Measurements from ENCODE around the gene PEX14. TPM values are rescaled to one million over a fixed set of nuclear protein-coding genes. Genes with fewer than 3 reads are reported as not detected.
A peak's percentile ranks its signal among the peaks of the same experiment; 100 is the strongest.

The PEX14 gene
- total and polyA plus RNA-seq, 9 of the 15 experiments (the other 6 are each of a cell fraction or from before 2014, with no cell fraction given), result 2.6 to 45.7 (median 22.7) TPM

- H3K4me3 ChIP-seq, result no peak overlapping the region
- H3K27ac ChIP-seq (ENCODE audit: extremely low read depth, low read depth, low read length), result no peak overlapping the region
- DNase-seq (ENCODE audit: extremely low read depth in 1 of 4, low spot score in 3 of 4), result no peak
- no peaks in the 10 kb centered on the region for H3K9me1 ChIP-seq (ENCODE audit: control insufficient read depth, insufficient read depth, low read length)
- H3K4me1 ChIP-seq (replicated peaks in 1 of 2; ENCODE audit: control insufficient read depth in 2 of 2, insufficient read depth in 2 of 2, low read length in 2 of 2), result peaks cover 0 to 54% of the 10 kb centered on the region in 2 experiments; a peak in 2 of 5 replicates
- H3K9me3 ChIP-seq (replicated peaks; ENCODE audit: control insufficient read depth, insufficient read depth, low read depth, low read length), result no peaks in the 10 kb centered on the region
- BruUV-seq (replicated peaks), result no TSS peak
- in situ Hi-C loops (cut with MboI), result no loop called here
- H3K79me2 ChIP-seq (ENCODE audit: control insufficient read depth, insufficient read depth, low read length), result no peaks in the 10 kb centered on the region
- POLR2A ChIA-PET, result interaction anchor here (0.5 to 0.8 kb wide), 3 partner anchors 38 to 139 kb away, joined by 3 to 4 read pairs (median 3); no protein-coding TSS in a partner anchor
- H3K36me3 ChIP-seq (ENCODE audit: control insufficient read depth, insufficient read depth, low read length), result no peaks in the 10 kb centered on the region
- intact Hi-C loops (cut with micrococcal nuclease), result no loop called here
- no peak for ATAC-seq
- H3K9ac ChIP-seq (ENCODE audit: insufficient read depth in 1 of 2, low read depth in 2 of 2, low read length in 2 of 2), result peak overlapping the region in 1 of 2 experiments; percentile 45; a peak in 1 of 4 replicates
- no peak for FAIRE-seq
- H3K27me3 ChIP-seq (ENCODE audit: control insufficient read depth in 2 of 2, insufficient read depth in 2 of 2, low read length in 2 of 2), result peaks cover 45 to 86% of the 10 kb centered on the region in 2 experiments
- no peak overlapping the region for H3K4me2 ChIP-seq (ENCODE audit: insufficient read depth, low read length)
- no peak overlapping the region for H2AFZ ChIP-seq (ENCODE audit: low read depth, low read length)
- CTCF ChIA-PET (ENCODE audit: low intra/inter-chr PET ratio), result interaction anchor here (0.5 kb wide), 1 partner anchor 267 kb away, joined by 3 read pairs; no protein-coding TSS in a partner anchor
- 17% methylated on average over 28 of the region's 29 CpGs for WGBS (ENCODE audit: insufficient coverage, low coverage, missing lambda C conversion rate)
- peaks cover 29% of the 10 kb centered on the region for H4K20me1 ChIP-seq (replicated peaks; ENCODE audit: control insufficient read depth, insufficient read depth, low read length)
- TF ChIP-seq TAF9B (IDR thresholded peaks at IDR 0.05; ENCODE audit: partially characterized antibody) (no peak), KLF1 (tag; IDR thresholded peaks at IDR 0.05) (no peak), ZNF146 (CRISPR knock-in tag; IDR thresholded peaks at IDR 0.05; ENCODE audit: unreplicated experiment) (no peak), KDM1A (IDR thresholded peaks at IDR 0.05) (no peak), SIN3B (IDR thresholded peaks at IDR 0.05; ENCODE audit: low read depth) (no peak), ZBTB17 (CRISPR knock-in tag; IDR thresholded peaks at IDR 0.05) (no peak), MAFK (IDR thresholded peaks at IDR 0.05; ENCODE audit: low read length) (no peak), ZNF561 (CRISPR knock-in tag; conservative IDR thresholded peaks at IDR 0.05) (no peak), TSHZ1 (CRISPR knock-in tag; IDR thresholded peaks at IDR 0.05) (no peak), ILK (tag; IDR thresholded peaks at IDR 0.05; ENCODE audit: borderline replicate concordance, low read depth) (no peak), ZNF347 (CRISPR knock-in tag; IDR thresholded peaks at IDR 0.05; ENCODE audit: low read depth) (no peak), CHD1 (IDR thresholded peaks at IDR 0.05; ENCODE audit: low read length) (no peak), RERE (CRISPR knock-in tag; IDR thresholded peaks at IDR 0.05; ENCODE audit: borderline replicate concordance) (no peak)
Measured at GRCh38 chr1:10674700-10675609, 200.2 kb downstream of the PEX14 start.
